Measurements from ENCODE around the gene PLSCR3. TPM values are rescaled to one million over a fixed set of nuclear protein-coding genes. Genes with fewer than 3 reads are reported as not detected.

PLSCR3 gene
- total RNA-seq, 2 donors from 2014 or later, result 13.2 to 15.8 TPM

- DNase-seq (no peak), ATAC-seq (no peak)
- Histone ChIP-seq H3K27ac (no peak overlapping the region), H3K9me3 (no peaks in the 10 kb centered on the region), H3K4me1 (peaks cover 50% of the 10 kb centered on the region), H3K4me3 (no peak overlapping the region), H3K36me3 (replicated peaks in 1 of 2; ENCODE audit: insufficient read depth in 1 of 2, low read depth in 2 of 2) (no peaks in the 10 kb centered on the region), H3K27me3 (no peaks in the 10 kb centered on the region)
- TF ChIP-seq POLR2A (IDR thresholded peaks at IDR 0.05) (no peak), CTCF (IDR thresholded peaks at IDR 0.05) (no peak)
- intact Hi-C loops (cut with DNase I), result no loop called here
- WGBS, 2 donors, result 61 to 68% methylated on average over 8 to 9 of the region's 9 CpGs
Measured at GRCh38 chr17:7354262-7354843, 40.0 kb downstream of the PLSCR3 start.

GRCh38 chr17:7352910-7353635 lies 41.3 kb downstream of the PLSCR3 start:
- intact Hi-C loops (cut with DNase I), result no loop called here
- H3K36me3 ChIP-seq (replicated peaks in 1 of 2; ENCODE audit: insufficient read depth in 1 of 2, low read depth in 2 of 2), result no peaks in the 10 kb centered on the region
- no peak overlapping the region for H3K4me3 ChIP-seq
- peaks cover 60% of the 10 kb centered on the region for H3K4me1 ChIP-seq
- WGBS, 2 donors, result 78 to 85% methylated on average over 12 to 33 of the region's 37 CpGs
- DNase-seq (no peak), ATAC-seq (no peak)
- H3K27me3 ChIP-seq, result no peaks in the 10 kb centered on the region
- no peak for TF ChIP-seq CTCF (IDR thresholded peaks at IDR 0.05)
- TF ChIP-seq POLR2A (IDR thresholded peaks at IDR 0.05), result no peak
- H3K27ac ChIP-seq, result peak overlapping the region in 3 of 4 donors; percentile 97 to 99 (median 98)
- no peaks in the 10 kb centered on the region for H3K9me3 ChIP-seq

- intact Hi-C loops (cut with DNase I), result no loop called here
- ATAC-seq (no peak), DNase-seq (no peak)
- no peaks in the 10 kb centered on the region for H3K36me3 ChIP-seq (replicated peaks in 1 of 2; ENCODE audit: insufficient read depth in 1 of 2, low read depth in 2 of 2)
- 18% methylated on average over 10 of the region's 10 CpGs for WGBS, 2 donors
- peak overlapping the region; percentile 59 to 62 for H3K4me3 ChIP-seq
- H3K27me3 ChIP-seq, result no peaks in the 10 kb centered on the region
- H3K27ac ChIP-seq, result peak overlapping the region; percentile 91 to 99 (median 98)
- peaks cover 65% of the 10 kb centered on the region for H3K4me1 ChIP-seq
- no peak for TF ChIP-seq POLR2A (IDR thresholded peaks at IDR 0.05)
- TF ChIP-seq CTCF (IDR thresholded peaks at IDR 0.05), result peak in 5 of 7 experiments; percentile 15 to 58 (median 41)
- no peaks in the 10 kb centered on the region for H3K9me3 ChIP-seq
Measured at GRCh38 chr17:7352503-7352889, 41.8 kb downstream of the PLSCR3 start.

GRCh38 chr17:7351665-7352502 lies 42.4 kb downstream of the PLSCR3 start, which contains the start of gene KCTD11:
KCTD11 (plus strand) TSS chr17:7352162.
- intact Hi-C loops (cut with DNase I), result no loop called here
- Histone ChIP-seq H3K36me3 (replicated peaks in 1 of 2; ENCODE audit: insufficient read depth in 1 of 2, low read depth in 2 of 2) (no peaks in the 10 kb centered on the region), H3K4me1 (peaks cover 66% of the 10 kb centered on the region), H3K4me3 (peak within 1 kb of the TSS; percentile 59 to 62), H3K27me3 (no peaks in the 10 kb centered on the region), H3K9me3 (no peaks in the 10 kb centered on the region), H3K27ac (peak within 1 kb of the TSS; percentile 91 to 99 (median 98))
- peak; percentile 93 to 96 (median 94) for DNase-seq
- WGBS, 2 donors, result 0 to 1% methylated on average over 4 to 59 of the region's 91 CpGs
- ATAC-seq, result peak; percentile 79
- peak in 2 of 7 experiments; percentile 21 to 43 for TF ChIP-seq CTCF (IDR thresholded peaks at IDR 0.05)
- peak; percentile 84 to 89 (median 88) for TF ChIP-seq POLR2A (IDR thresholded peaks at IDR 0.05)
